Measurements from ENCODE around the gene TRIM9.

GRCh38 chr14:51002406-51002999 is 92.4 kb downstream of the TRIM9 start:
- no peak for TF ChIP-seq CTCF (IDR thresholded peaks at IDR 0.05)
- no peak for TF ChIP-seq POLR2A (IDR thresholded peaks at IDR 0.05)
